Measurements from ENCODE around the gene NAALADL2.

DNA sequence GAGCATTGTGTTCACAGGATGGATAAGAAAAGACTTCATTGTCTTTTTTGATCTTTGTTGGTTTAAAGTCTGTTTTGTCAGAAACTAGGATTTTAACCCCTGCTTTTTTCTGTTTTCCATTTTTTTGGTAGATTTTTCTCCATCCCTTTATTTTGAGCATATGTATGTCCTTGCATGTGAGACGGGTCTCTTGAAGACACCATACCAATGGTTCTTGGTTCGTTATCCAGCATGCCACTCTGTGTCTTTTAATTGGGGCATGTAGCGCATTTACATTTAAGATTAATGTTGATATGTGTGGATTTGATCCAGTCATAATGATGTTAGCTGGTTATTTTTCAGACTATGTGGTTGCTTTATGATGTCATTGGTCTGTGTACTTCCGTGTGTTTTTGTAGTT lies 687.0 kb downstream of the NAALADL2 start:
- TF ChIP-seq, protein P1, sequence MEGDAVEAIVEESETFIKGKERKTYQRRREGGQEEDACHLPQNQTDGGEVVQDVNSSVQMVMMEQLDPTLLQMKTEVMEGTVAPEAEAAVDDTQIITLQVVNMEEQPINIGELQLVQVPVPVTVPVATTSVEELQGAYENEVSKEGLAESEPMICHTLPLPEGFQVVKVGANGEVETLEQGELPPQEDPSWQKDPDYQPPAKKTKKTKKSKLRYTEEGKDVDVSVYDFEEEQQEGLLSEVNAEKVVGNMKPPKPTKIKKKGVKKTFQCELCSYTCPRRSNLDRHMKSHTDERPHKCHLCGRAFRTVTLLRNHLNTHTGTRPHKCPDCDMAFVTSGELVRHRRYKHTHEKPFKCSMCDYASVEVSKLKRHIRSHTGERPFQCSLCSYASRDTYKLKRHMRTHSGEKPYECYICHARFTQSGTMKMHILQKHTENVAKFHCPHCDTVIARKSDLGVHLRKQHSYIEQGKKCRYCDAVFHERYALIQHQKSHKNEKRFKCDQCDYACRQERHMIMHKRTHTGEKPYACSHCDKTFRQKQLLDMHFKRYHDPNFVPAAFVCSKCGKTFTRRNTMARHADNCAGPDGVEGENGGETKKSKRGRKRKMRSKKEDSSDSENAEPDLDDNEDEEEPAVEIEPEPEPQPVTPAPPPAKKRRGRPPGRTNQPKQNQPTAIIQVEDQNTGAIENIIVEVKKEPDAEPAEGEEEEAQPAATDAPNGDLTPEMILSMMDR (IDR thresholded peaks at IDR 0.05), result no peak
- no peak for TF ChIP-seq POLR2A (IDR thresholded peaks at IDR 0.05)

Measured in uterus (tissue), 2 donors.